EH (cell line): ENCODE results near the gene SLC39A12.

Experiments
- DNase-seq: peaks from one replicate; pipeline ENCODE4 v3.0.0-alpha.2; 2015; ENCODE audit warnings: low read depth

SLC39A12 gene

DNA sequence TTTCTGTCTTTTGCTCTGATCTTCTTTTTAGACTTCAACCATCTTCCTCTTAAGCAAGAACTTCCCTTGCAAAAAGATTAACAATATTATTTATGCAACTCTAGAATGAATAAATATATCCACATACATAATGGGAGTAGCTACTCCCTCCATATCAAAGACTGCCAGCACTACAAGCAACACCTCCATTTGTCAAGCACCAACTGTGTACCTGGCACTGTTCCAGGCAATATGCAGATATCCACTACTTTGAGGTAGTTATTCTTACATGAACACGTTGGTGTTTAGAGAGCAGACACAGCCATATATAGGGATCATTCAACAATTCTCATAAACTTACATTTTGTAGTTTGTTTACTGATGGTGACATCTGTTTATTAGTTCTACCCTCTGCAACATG lies 104.9 kb downstream of the SLC39A12 start:
- DNase-seq = no peak

DNA sequence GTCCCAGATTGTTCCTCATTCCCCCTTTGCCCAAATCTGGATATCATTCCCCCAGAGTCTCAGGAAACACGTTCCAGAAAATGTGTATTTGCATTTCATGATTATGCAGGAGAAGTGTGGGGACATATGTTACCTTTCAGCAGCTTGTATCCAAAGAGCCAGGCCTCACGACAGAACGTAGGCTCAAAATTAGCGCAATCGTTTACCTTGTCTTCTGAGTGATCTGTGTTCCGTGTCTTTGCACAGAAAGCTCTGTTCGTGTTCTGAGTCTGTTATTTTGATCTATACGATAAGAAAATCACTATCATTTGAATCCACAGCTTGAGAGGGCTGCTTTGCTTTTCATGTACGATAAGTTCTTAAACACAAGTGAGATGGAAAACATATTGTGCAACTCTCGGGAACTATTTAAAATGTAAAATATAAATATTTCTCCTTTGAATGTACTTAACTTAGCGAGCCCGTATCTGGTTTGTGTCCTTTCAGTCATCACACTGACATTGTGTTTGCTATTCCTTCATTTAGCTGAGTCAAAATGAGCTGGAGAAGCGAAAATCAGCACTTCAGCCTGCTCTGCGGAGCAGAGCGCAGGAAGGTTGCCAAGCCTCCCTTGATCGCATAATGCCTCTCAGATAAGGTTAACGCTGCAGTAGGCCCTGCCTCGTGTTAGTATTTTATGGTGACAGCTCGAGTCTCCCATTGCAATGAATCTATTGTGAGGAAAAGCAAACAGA lies 108.3 kb downstream of the SLC39A12 start:
- no peak for DNase-seq

DNA sequence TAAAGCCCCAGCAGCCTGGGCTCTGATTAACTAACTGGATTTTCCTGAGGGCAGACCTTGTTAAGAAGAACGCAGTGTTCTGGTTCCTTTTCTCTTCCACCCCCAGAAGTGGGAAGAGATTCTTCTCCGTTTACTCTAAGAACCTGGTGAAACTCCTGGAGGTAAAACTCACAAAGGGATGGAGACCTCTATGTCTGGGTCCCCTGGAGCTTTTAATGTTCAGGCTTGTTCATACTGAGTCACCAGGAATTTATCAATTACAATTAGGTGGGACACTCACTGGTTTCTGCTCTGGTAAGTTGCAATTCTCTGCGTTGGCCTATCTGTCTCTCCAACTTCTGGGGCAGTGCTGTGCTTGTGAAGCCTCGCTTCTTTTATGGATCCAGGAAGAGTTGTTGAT lies 115.2 kb downstream of the SLC39A12 start:
- DNase-seq = no peak

GRCh38 chr10:18068401-18068800 lies 116.7 kb downstream of the SLC39A12 start:
- no peak for DNase-seq

GRCh38 chr10:18071591-18071990 lies 119.9 kb downstream of the SLC39A12 start:
- DNase-seq = no peak

GRCh38 chr10:18073314-18073713 lies 121.6 kb downstream of the SLC39A12 start:
- no peak for DNase-seq

- DNase-seq = no peak
Observed at GRCh38 chr10:18075881-18076280, 124.2 kb downstream of the SLC39A12 start.

DNA sequence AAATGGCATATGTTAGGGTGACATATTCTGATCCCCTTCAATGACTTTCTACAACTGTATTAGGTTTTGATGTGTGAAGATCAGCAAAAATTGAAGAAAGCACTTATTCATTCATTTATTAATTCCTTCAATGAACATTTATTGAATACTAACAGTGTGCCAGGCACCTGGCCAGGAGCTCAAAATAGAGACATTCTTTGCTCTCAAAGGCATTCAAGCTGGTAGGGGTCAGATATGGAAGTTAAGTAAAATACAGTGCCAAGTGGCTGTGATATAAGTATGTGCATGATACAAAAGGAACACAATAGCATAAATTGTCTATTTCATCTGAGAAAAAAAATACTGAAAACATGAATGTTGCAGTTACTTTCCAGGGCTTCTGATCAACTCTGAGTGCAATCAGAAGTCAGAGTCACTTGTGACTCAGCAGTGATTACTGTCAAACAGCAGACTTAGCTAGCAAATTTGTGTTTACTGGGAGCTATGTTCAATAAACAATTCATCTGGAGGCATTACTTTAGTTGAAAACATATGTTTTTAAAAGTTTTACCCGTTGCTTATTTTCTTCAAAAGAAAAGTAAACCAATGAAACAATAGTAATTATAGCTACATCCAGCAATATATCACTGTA lies 128.1 kb downstream of the SLC39A12 start:
- DNase-seq = no peak

DNA sequence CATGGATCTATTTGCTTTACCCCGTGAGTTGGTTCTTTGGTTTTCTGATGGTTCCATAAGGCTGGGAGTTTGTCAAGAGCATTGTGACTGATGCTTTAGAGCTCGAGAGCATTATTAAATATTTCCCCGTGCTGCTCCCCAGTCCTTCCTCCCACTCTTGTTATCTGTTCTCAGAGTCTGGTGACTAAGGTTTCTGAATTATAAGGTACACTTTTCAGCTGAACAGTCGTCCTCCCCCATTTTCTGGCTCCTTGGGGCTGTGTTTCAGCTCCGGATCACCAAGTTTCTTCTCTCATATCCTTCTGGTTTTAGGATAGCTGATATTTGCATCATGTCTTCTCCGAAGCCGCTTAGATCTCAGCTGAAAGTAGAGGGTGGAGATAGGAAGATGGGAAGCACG lies 130.7 kb downstream of the SLC39A12 start:
- no peak for DNase-seq

DNA sequence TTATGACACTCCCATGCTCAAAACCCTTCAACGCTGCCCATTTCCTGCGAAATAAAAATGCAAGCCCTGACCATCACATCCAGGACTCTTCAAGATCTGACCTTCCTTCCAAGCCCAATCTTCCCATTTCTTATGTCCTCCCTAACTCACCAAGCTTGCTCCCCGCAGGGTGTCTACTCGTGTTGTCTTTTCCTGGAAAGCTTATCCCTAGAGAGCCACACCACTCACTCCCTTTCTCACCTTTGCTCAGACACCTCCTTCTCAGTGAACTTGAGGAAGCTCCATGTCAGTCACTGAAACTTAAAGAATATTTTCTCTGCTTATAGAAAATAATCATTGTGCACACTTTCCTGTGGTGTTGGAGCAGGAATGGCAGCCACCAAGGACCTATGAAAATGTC lies 134.1 kb downstream of the SLC39A12 start:
- no peak for DNase-seq

GRCh38 chr10:18086746-18087145 lies 135.0 kb downstream of the SLC39A12 start:
- DNase-seq = no peak

GRCh38 chr10:18087355-18087754 lies 135.6 kb downstream of the SLC39A12 start:
- DNase-seq = no peak
